ENCODE data around the gene FER.
"Not testable (repeated sequence)": the region's sequence is repeated elsewhere in the genome, so short reads cannot be mapped to it uniquely, and the experiment has no call there.

The FER gene

DNA sequence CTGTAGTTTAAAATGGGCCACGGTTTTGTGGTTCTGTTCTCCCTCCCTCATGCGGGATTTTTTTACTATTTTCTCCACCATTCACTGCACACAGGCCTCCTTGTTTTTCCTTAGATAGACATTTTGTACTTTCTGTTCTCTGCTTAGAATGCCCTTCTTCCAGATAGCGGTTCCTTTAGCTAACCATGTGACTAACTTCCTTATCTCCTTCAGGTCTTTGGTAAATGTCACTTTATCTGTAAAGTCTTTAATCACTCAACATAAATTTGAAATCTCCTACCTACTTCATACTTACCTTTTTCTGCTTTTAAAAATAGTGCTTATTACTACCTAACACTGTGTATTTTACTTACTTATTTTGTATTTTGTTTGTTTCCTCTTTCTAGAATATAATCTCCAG lies 15.0 kb downstream of the FER start:
- H3K27me3 ChIP-seq (ENCODE audit: insufficient read depth, low read depth, severe bottlenecking), result no peaks in the 10 kb centered on the region
- no peaks in the 10 kb centered on the region for H3K36me3 ChIP-seq
- no peak for DNase-seq
- H3K9me3 ChIP-seq (ENCODE audit: severe bottlenecking), result no peaks in the 10 kb centered on the region
- H3K4me3 ChIP-seq (ENCODE audit: low read depth, low read length), result no peak overlapping the region
- no peak overlapping the region for H3K27ac ChIP-seq
- TF ChIP-seq, protein P1, sequence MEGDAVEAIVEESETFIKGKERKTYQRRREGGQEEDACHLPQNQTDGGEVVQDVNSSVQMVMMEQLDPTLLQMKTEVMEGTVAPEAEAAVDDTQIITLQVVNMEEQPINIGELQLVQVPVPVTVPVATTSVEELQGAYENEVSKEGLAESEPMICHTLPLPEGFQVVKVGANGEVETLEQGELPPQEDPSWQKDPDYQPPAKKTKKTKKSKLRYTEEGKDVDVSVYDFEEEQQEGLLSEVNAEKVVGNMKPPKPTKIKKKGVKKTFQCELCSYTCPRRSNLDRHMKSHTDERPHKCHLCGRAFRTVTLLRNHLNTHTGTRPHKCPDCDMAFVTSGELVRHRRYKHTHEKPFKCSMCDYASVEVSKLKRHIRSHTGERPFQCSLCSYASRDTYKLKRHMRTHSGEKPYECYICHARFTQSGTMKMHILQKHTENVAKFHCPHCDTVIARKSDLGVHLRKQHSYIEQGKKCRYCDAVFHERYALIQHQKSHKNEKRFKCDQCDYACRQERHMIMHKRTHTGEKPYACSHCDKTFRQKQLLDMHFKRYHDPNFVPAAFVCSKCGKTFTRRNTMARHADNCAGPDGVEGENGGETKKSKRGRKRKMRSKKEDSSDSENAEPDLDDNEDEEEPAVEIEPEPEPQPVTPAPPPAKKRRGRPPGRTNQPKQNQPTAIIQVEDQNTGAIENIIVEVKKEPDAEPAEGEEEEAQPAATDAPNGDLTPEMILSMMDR (IDR thresholded peaks at IDR 0.05; ENCODE audit: low read depth, low read length), result no peak

DNA sequence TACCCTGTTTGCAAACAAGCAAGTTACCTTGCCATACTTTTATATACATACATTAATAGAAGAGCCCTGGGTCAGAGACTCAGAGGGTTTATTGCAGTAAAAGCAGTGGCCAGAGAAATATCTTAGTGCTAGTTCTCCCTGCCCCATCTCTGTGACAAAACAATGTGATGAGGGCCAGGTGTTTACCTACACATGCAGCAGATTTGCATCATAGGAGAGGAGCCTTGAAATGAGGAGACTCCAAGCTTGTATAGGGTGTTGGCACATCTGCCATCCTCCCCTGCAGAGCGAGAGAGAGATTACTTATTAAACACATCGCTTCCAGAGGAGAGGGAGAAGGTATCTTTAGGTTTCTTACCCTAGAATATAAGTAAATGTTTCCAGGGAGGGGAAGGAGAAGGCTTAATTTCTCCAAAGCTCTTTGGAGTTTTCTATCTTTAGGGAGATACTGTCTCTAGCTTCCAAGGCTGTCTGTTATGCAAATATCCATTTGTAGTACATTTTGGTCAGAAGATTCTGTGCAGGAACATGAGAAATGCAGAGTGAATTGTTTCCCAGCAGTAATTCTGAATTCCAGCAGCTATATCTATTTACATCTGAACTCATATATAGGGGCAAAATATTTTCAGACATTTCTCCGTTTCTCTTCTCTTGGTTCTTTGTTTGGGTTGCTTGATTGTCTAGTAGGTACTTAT lies 15.7 kb downstream of the FER start:
- no peaks in the 10 kb centered on the region for H3K36me3 ChIP-seq
- no peak overlapping the region for H3K27ac ChIP-seq
- no peak for DNase-seq
- no peak overlapping the region for H3K4me3 ChIP-seq (ENCODE audit: low read depth, low read length)
- TF ChIP-seq, protein P1 (IDR thresholded peaks at IDR 0.05; ENCODE audit: low read depth, low read length), result no peak
- no peaks in the 10 kb centered on the region for H3K9me3 ChIP-seq (ENCODE audit: severe bottlenecking)
- no peaks in the 10 kb centered on the region for H3K27me3 ChIP-seq (ENCODE audit: insufficient read depth, low read depth, severe bottlenecking)

DNA sequence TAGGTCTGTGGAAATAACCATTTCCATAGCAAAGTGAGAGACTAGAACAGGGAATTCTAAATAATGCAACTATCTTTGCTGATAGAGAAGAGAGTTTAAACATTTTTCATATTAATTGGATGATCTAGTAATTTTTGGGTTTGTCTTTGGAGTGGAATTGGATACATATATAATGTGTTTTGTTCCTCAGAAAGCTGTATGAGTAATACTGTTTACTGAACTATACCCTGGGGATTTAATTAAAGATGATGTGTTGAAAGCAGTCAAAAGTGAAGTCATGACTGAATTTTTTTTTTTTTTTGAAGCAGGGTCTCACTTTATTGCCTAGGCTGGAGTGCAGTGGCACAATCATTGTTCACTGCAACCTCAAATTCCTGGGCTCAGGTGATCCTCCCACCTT lies 17.9 kb downstream of the FER start:
- no peaks in the 10 kb centered on the region for H3K9me3 ChIP-seq (ENCODE audit: severe bottlenecking)
- no peak for DNase-seq
- TF ChIP-seq, protein P1 (IDR thresholded peaks at IDR 0.05; ENCODE audit: low read depth, low read length), result no peak

DNA sequence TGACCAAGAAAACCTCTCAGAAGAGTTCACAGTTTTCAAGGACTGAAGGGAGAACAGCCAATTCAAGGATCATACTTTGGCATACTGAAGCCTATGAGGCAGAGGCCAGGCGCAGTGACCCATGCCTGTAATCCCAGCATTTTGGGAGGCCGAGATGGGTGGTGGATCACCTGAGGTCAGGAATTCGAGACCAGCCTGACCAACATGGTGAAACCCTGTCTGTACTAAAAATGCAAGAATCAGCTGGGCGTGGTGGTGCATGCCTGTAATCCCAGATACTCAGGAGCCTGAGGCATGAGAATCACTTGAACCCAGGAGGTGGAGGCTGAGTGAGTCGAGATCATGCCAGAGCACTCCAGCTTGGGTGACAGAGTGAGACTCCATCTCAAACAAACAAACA lies 19.2 kb downstream of the FER start:
- not testable (repeated sequence) for H3K9me3 ChIP-seq (ENCODE audit: severe bottlenecking); H3K36me3 ChIP-seq; H3K4me3 ChIP-seq (ENCODE audit: low read depth, low read length); H3K27me3 ChIP-seq (ENCODE audit: insufficient read depth, low read depth, severe bottlenecking); H3K27ac ChIP-seq; DNase-seq

More for the DNA sequence above, 17.9 kb downstream of the FER start:
- Histone ChIP-seq H3K27ac (no peak overlapping the region), H3K4me3 (ENCODE audit: low read depth, low read length) (no peak overlapping the region), H3K27me3 (ENCODE audit: insufficient read depth, low read depth, severe bottlenecking) (no peaks in the 10 kb centered on the region), H3K36me3 (no peaks in the 10 kb centered on the region)

DNA sequence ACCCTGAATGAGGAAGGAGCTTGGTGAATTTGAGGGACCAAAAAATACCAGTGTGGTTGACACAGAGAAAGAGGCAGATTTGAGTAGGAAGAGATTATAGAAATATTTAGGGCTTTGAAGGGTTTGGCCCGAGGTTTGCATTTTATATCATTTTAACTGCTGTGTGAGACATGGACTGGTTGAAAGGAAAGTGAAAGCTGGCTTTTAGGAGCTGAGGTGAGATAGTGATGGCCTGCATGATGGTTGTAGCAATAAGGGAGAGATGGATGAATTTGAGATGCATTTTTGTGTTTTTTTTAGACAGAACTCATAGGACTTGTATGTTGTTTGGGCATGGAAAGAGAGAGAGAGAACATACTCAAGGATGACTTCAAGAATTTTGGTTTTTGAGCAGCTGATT lies 21.7 kb downstream of the FER start:
- Histone ChIP-seq H3K27me3 (ENCODE audit: insufficient read depth, low read depth, severe bottlenecking) (no peaks in the 10 kb centered on the region), H3K36me3 (peaks cover 6% of the 10 kb centered on the region; the same call in 1 of the 2 replicates), H3K4me3 (ENCODE audit: low read depth, low read length) (no peak overlapping the region), H3K27ac (no peak overlapping the region), H3K9me3 (ENCODE audit: severe bottlenecking) (no peaks in the 10 kb centered on the region)
- TF ChIP-seq, protein P1 (IDR thresholded peaks at IDR 0.05; ENCODE audit: low read depth, low read length), result no peak
- DNase-seq, result no peak

DNA sequence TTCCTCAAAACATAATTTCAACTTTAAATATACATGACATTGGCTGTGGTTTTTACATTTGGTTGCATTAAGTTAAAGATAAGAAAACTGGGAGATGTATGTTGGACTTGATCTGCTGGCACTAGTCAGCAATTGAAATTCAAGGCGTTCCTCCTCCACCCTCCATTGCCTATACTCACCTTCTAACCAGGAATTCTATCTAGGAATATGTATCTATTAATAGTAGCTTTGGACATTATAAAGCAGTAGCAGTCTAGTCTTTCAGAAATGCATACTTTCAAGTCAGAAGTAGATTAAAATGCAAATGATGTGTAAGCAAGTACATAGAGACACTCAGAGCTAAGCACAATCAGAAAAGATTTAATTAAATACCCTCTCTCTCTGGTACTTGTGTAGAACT lies 24.9 kb downstream of the FER start:
- Histone ChIP-seq H3K4me3 (ENCODE audit: low read depth, low read length) (no peak overlapping the region), H3K27ac (no peak overlapping the region), H3K27me3 (ENCODE audit: insufficient read depth, low read depth, severe bottlenecking) (no peaks in the 10 kb centered on the region), H3K36me3 (peaks cover 6% of the 10 kb centered on the region; the same call in 1 of the 2 replicates), H3K9me3 (ENCODE audit: severe bottlenecking) (no peaks in the 10 kb centered on the region)
- TF ChIP-seq, protein P1 (IDR thresholded peaks at IDR 0.05; ENCODE audit: low read depth, low read length), result no peak
- no peak for DNase-seq
